Left colon (tissue), 2 donors: ENCODE measurements around the gene TSTD1. TPM values are rescaled to one million over a fixed set of nuclear protein-coding genes. Genes with fewer than 3 reads are reported as not detected.
"Not testable (repeated sequence)": the region's sequence is repeated elsewhere in the genome, so short reads cannot be mapped to it uniquely, and the experiment has no call there.

ENCODE experiments used
- ATAC-seq: fragments of 200-7000 bp; cut with Tn5 transposase; one replicate; pipeline ENCODE4 v1.9.1; 2020; ENCODE audit warnings: mild to moderate bottlenecking, moderate library complexity
- DNase-seq, 2 donors: peaks; one replicate each; pipeline ENCODE4 v3.0.0-alpha.2; 2020
- intact Hi-C, 2 donors: fragments of 100-400 bp; cut with DNase I in 1 of 2; cut with micrococcal nuclease in 1 of 2; formaldehyde crosslinking; loops; one replicate each; pipeline versions ENCODE4 v1.11.2 to v1.14.0; 2022; cut with DNase I, micrococcal nuclease
- total RNA-seq, 2 donors: library from RNA; stranded (reverse); fragmentation: NEBNext Ultra II Directional; extraction: Animal tissue kit (Norgen Biotek cat#: 25700); gene quantifications; one replicate each; pipeline ENCODE4 v1.2.1, GENCODE V29; 2021
- donor health status: DM: no; HTN: no; CAD: no.
- donor health status: DM: yes; HTN: yes; CAD: no.

The TSTD1 gene
- total RNA-seq, 2 donors from 2014 or later, result 92.1 to 120 TPM

GRCh38 chr1:161070761-161071160 lies 32.0 kb upstream of the TSTD1 start:
- ATAC-seq (no peak), DNase-seq (no peak)
- intact Hi-C loops, result no loop called here

- DNase-seq (peak; percentile 70 to 79), ATAC-seq (peak; percentile 28)
- intact Hi-C loops, result no loop called here
Observed at GRCh38 chr1:161069731-161070270, 31.0 kb upstream of the TSTD1 start, which contains the start of gene ARHGAP30. Gene ARHGAP30, minus strand, starts transcription at chr1:161069891. Its CDS starts 267 bp downstream, at chr1:161069624.

GRCh38 chr1:161069241-161069640 lies 30.5 kb upstream of the TSTD1 start:
- intact Hi-C loops, result no loop called here
- ATAC-seq (no peak), DNase-seq (peak in 1 of 2 donors; percentile 27)

- intact Hi-C loops, result no loop called here
- ATAC-seq (peak; percentile 75), DNase-seq (peak; percentile 76 to 79)
Observed at GRCh38 chr1:161068306-161069234, 29.8 kb upstream of the TSTD1 start.

GRCh38 chr1:161066694-161067093 lies 27.9 kb upstream of the TSTD1 start:
- ATAC-seq (no peak), DNase-seq (no peak)
- intact Hi-C loops, result no loop called here

GRCh38 chr1:161065681-161066080 lies 26.9 kb upstream of the TSTD1 start:
- ATAC-seq, DNase-seq, intact Hi-C loops: not testable (repeated sequence)

GRCh38 chr1:161063936-161064335 lies 25.2 kb upstream of the TSTD1 start:
- ATAC-seq, DNase-seq, intact Hi-C loops: not testable (repeated sequence)

GRCh38 chr1:161061419-161061818 lies 22.7 kb upstream of the TSTD1 start:
- intact Hi-C loops, result no loop called here
- DNase-seq (no peak), ATAC-seq (no peak)

GRCh38 chr1:161059293-161059692 lies 20.5 kb upstream of the TSTD1 start:
- no peak for ATAC-seq

GRCh38 chr1:161054805-161055204 lies 16.0 kb upstream of the TSTD1 start:
- ATAC-seq (no peak), DNase-seq (no peak)
- intact Hi-C loops, result no loop called here

More at GRCh38 chr1:161059293-161059692, 20.5 kb upstream of the TSTD1 start:
- intact Hi-C loops, result no loop called here
- no peak for DNase-seq

GRCh38 chr1:161054232-161054631 lies 15.5 kb upstream of the TSTD1 start:
- ATAC-seq (no peak), DNase-seq (no peak)
- intact Hi-C loops, result no loop called here

GRCh38 chr1:161052899-161053298 lies 14.1 kb upstream of the TSTD1 start:
- no peak for DNase-seq
- intact Hi-C loops, result no loop called here
- no peak for ATAC-seq

- intact Hi-C loops, result no loop called here
- DNase-seq (no peak), ATAC-seq (no peak)
Observed at GRCh38 chr1:161051219-161051618, 12.5 kb upstream of the TSTD1 start.

- ATAC-seq, result no peak
- intact Hi-C loops, result no loop called here
Observed at GRCh38 chr1:161048949-161049722, 10.4 kb upstream of the TSTD1 start.

GRCh38 chr1:161047436-161048420 lies 9.0 kb upstream of the TSTD1 start:
- DNase-seq (no peak), ATAC-seq (no peak)
- intact Hi-C loops, result no loop called here

More at GRCh38 chr1:161048949-161049722, 10.4 kb upstream of the TSTD1 start:
- DNase-seq, result no peak

- intact Hi-C loops, result no loop called here
- no peak for ATAC-seq
- DNase-seq, result no peak
Observed at GRCh38 chr1:161046605-161047228, 8.0 kb upstream of the TSTD1 start.

- intact Hi-C loops, result no loop called here
- ATAC-seq, result peak; percentile 90
Observed at GRCh38 chr1:161045736-161046604, 7.2 kb upstream of the TSTD1 start, which contains the start of gene USF1. Gene USF1, minus strand, starts transcription at chr1:161045977. Its CDS starts 2,702 bp downstream, at chr1:161043275.

More at GRCh38 chr1:161045736-161046604, 7.2 kb upstream of the TSTD1 start, which contains the start of gene USF1:
- peak; percentile 92 to 93 for DNase-seq
